K562 (cell line): ENCODE results near the gene COL4A2. TPM values are rescaled to one million over a fixed set of nuclear protein-coding genes. Genes with fewer than 3 reads are reported as not detected.

Experiments used
- ATAC-seq: fragments of 200-7000 bp; cut with Tn5 transposase; 3 replicates; pipeline ENCODE4 v1.9.1; 2020; ENCODE audit warnings: moderate library complexity
- BruUV-seq: library from RNA; stranded (reverse); fragments of 400-500 nt; replicated peaks from 2 replicates; lab custom pipeline; 2021; lab: Mats Ljungman, UMichigan
- CTCF ChIA-PET: fragments of 300-600 bp; formaldehyde crosslinking; extraction: SDS; loops from one replicate; lab custom pipeline; 2021; ENCODE audit warnings: low intra/inter-chr PET ratio; lab: Yijun Ruan, JAX
- POLR2A ChIA-PET: fragments of 300-600, 350-650 bp; sonication (Branson Sonifier 250); formaldehyde crosslinking; extraction: SDS; loops from one replicate; lab custom pipeline; 2021; ENCODE audit warnings: antibody characterized with exemption, inconsistent platforms; lab: Yijun Ruan, JAX
- DNase-seq, 4 experiments: peaks; one replicate each; pipeline versions ENCODE4 v3.0.0 to v3.0.0-alpha.2; 2011 to 2018; ENCODE audit warnings: low spot score in 3 of 4, mixed read lengths in 3 of 4; ENCODE audit errors: extremely low read depth in 1 of 4
- FAIRE-seq: peaks from 2 replicates; lab custom pipeline; 2011; peaks lifted over from hg19 to GRCh38; lab: Jason Lieb, UNC
- H2AFZ ChIP-seq: 2 replicates; pipeline ENCODE4 v1.6.0; 2011; ENCODE audit warnings: low read depth, low read length, control low read depth, inconsistent platforms
- H3K27ac ChIP-seq: fragments of 200-600 bp; 3 replicates; pipeline ENCODE4 v1.8.0; 2011; ENCODE audit warnings: low read depth, mild to moderate bottlenecking, control low read depth, inconsistent platforms, low read length, moderate library complexity, mixed read lengths; ENCODE audit errors: extremely low read depth
- H3K27me3 ChIP-seq, 2 experiments: fragments of 300-600 bp in 1 of 2; 2 replicates in 1 of 2; 3 replicates in 1 of 2; pipeline versions ENCODE4 v1.6.0 to v1.8.0; 2011; ENCODE audit warnings: inconsistent platforms in 2 of 2, low read length in 2 of 2, mild to moderate bottlenecking in 1 of 2, mixed read lengths in 1 of 2, moderate library complexity in 1 of 2; ENCODE audit not compliant: control insufficient read depth in 2 of 2, insufficient read depth in 2 of 2
- H3K36me3 ChIP-seq: fragments of 300-600 bp; 3 replicates; pipeline ENCODE4 v1.8.0; 2011; ENCODE audit warnings: mild to moderate bottlenecking, low read length, inconsistent platforms; ENCODE audit not compliant: control insufficient read depth, insufficient read depth
- H3K4me1 ChIP-seq, 2 experiments: fragments of 200-600 bp in 1 of 2; replicated peaks in 1 of 2; 2 replicates in 1 of 2; 3 replicates in 1 of 2; pipeline versions ENCODE4 v1.5.1 to v1.8.0; 2011; ENCODE audit warnings: inconsistent platforms in 2 of 2, low read length in 2 of 2, mild to moderate bottlenecking in 1 of 2, mixed read lengths in 1 of 2, moderate library complexity in 1 of 2; ENCODE audit not compliant: control insufficient read depth in 2 of 2, insufficient read depth in 2 of 2
- H3K4me2 ChIP-seq: 2 replicates; pipeline ENCODE4 v1.6.1; 2011; ENCODE audit warnings: low read length, control low read depth, inconsistent platforms, mixed read lengths; ENCODE audit not compliant: insufficient read depth
- H3K4me3 ChIP-seq: fragments of 200-600 bp; sonication (generic), shearing (Covaris generic); 2 replicates; pipeline ENCODE4 v1.5.1; 2016; ENCODE audit warnings: control low read depth, inconsistent platforms
- H3K79me2 ChIP-seq: fragments of 200-600 bp; 3 replicates; pipeline ENCODE4 v1.8.0; 2011; ENCODE audit warnings: low read length, inconsistent platforms; ENCODE audit not compliant: control insufficient read depth, insufficient read depth
- H3K9ac ChIP-seq, 2 experiments: 2 replicates each; pipeline versions ENCODE4 v1.6.0 to v1.6.1; 2011; ENCODE audit warnings: low read depth in 2 of 2, low read length in 2 of 2, control low read depth in 1 of 2, inconsistent platforms in 1 of 2, mild to moderate bottlenecking in 1 of 2, mixed read lengths in 1 of 2; ENCODE audit not compliant: insufficient read depth in 1 of 2
- H3K9me1 ChIP-seq: one replicate; pipeline ENCODE4 v1.6.0; 2011; ENCODE audit warnings: inconsistent platforms, mild to moderate bottlenecking, low read length, moderate library complexity; ENCODE audit not compliant: control insufficient read depth, insufficient read depth
- H3K9me3 ChIP-seq: replicated peaks from 2 replicates; pipeline ENCODE4 v1.5.1; 2011; ENCODE audit warnings: low read depth, low read length, inconsistent platforms; ENCODE audit not compliant: control insufficient read depth, insufficient read depth
- H4K20me1 ChIP-seq: replicated peaks from 2 replicates; pipeline ENCODE4 v1.6.1; 2011; ENCODE audit warnings: low read length, inconsistent platforms, mixed read lengths; ENCODE audit not compliant: control insufficient read depth, insufficient read depth
- COPS2 ChIP-seq: fragments of 450-650 bp; conservative IDR thresholded peaks from 2 replicates; pipeline ENCODE4 v1.6.1; 2016; ENCODE audit warnings: mild to moderate bottlenecking, moderate library complexity
- FOXP1 ChIP-seq: sonication (generic); formaldehyde crosslinking; IDR thresholded peaks from 2 replicates; pipeline ENCODE4 v1.8.0; 2022; ENCODE audit warnings: mild to moderate bottlenecking, missing genetic modification reagents
- HDAC3 ChIP-seq: fragments of 450-650 bp; IDR thresholded peaks from 2 replicates; pipeline ENCODE4 v1.6.1; 2018; ENCODE audit warnings: borderline replicate concordance, mild to moderate bottlenecking, moderate library complexity; ENCODE audit not compliant: partially characterized antibody
- LEF1 ChIP-seq: fragments of 450-650 bp; IDR thresholded peaks from 2 replicates; pipeline ENCODE4 v1.6.1; 2016; ENCODE audit warnings: mild to moderate bottlenecking
- U2AF1 ChIP-seq: fragments of 200-400 bp; formaldehyde crosslinking; optimal IDR thresholded peaks from 2 replicates; pipeline ENCODE3; 2017; ENCODE audit warnings: mild to moderate bottlenecking, low read depth, low read length, moderate library complexity
- ZFX ChIP-seq: sonication (generic); formaldehyde crosslinking; IDR thresholded peaks from 2 replicates; pipeline ENCODE4 v1.8.0; 2022; ENCODE audit warnings: mild to moderate bottlenecking, missing genetic modification reagents, moderate library complexity
- ZNF589 ChIP-seq: fragments of 200-800 bp; sonication (Bioruptor generic); IDR thresholded peaks from 2 replicates; pipeline ENCODE4 v1.6.1; 2016; ENCODE audit warnings: low read depth, missing genetic modification characterization, missing compliant biosample characterization
- ZNF785 ChIP-seq: fragments of 250-450 bp; sonication (Bioruptor Pico); IDR thresholded peaks from 2 replicates; pipeline ENCODE4 v1.4.0; 2020; ENCODE audit warnings: mild to moderate bottlenecking
- WGBS: fragments of 100-300 bp; shearing (Covaris generic); methylation state at CpG from one replicate; pipeline ENCODE4 v1.1.6; 2016; ENCODE audit warnings: low coverage, mixed read lengths; ENCODE audit not compliant: insufficient coverage; ENCODE audit errors: missing lambda C conversion rate; 5-methylcytosine and 5-hydroxymethylcytosine counted together
- in situ Hi-C: fragments of 300-500 bp; cut with MboI; formaldehyde crosslinking; loops from 4 replicates; pipeline ENCODE4 v1.15.0; 2018; ENCODE audit warnings: inconsistent platforms, mixed read lengths
- intact Hi-C: fragments of 100-400 bp; cut with micrococcal nuclease; formaldehyde crosslinking; loops from 2 replicates; pipeline ENCODE4 v1.14.2; 2022
- polyA plus RNA-seq, 8 experiments: library from polyadenylated mRNA; depleted of rRNA in 4 of 8; stranded (reverse) in 5 of 8; unstranded in 3 of 8; fragments of >200 nt; fragmentation: Nextera tagmentation in 2 of 8; fragmentation: Illumina TruSeq in 1 of 8; extraction: Ambion mirVana in 2 of 8; extraction: Trizol in 1 of 8; gene quantifications; 2 replicates each; pipeline versions ENCODE4 v1.2.1 to v1.2.3, GENCODE V29; 2011 to 2014; ENCODE audit warnings: inconsistent platforms in 1 of 8, missing spikeins in 1 of 8
- total RNA-seq, 7 experiments: library from RNA; depleted of rRNA in 6 of 7; stranded (reverse); fragments of >200 nt in 6 of 7; fragmentation: Illumina TruSeq in 2 of 7; extraction: Trizol in 2 of 7; gene quantifications; 2 replicates each; pipeline versions ENCODE4 v1.2.1 to v1.2.3, GENCODE V29; 2011 to 2021; ENCODE audit warnings: low replicate concordance in 1 of 7
- TF ChIP-seq, protein P1 (sequence below): fragments of 450-650 bp; formaldehyde crosslinking; IDR thresholded peaks from 2 replicates; pipeline ENCODE4 v1.4.0; 2022; ENCODE audit warnings: missing genetic modification characterization
- TF ChIP-seq, protein P2 (sequence below): fragments of 250-450 bp; sonication (Bioruptor Pico); IDR thresholded peaks from 2 replicates; pipeline ENCODE4 v1.4.0; 2020; ENCODE audit warnings: mild to moderate bottlenecking, moderate library complexity
- TF ChIP-seq, protein P3 (sequence below): sonication (generic); formaldehyde crosslinking; IDR thresholded peaks from 2 replicates; pipeline ENCODE4 v1.8.0; 2022; ENCODE audit warnings: mild to moderate bottlenecking, missing genetic modification reagents
- TF ChIP-seq, protein P4 (sequence below): fragments of 450-650 bp; formaldehyde crosslinking; IDR thresholded peaks from 2 replicates; pipeline ENCODE4 v1.4.0; 2020; ENCODE audit warnings: mild to moderate bottlenecking, mixed read lengths

COL4A2 gene
- total and polyA plus RNA-seq, 9 of the 15 experiments (the other 6 are each of a cell fraction or from before 2014, with no cell fraction given): 0.13 to 15.2 (median 8.1) TPM

DNA sequence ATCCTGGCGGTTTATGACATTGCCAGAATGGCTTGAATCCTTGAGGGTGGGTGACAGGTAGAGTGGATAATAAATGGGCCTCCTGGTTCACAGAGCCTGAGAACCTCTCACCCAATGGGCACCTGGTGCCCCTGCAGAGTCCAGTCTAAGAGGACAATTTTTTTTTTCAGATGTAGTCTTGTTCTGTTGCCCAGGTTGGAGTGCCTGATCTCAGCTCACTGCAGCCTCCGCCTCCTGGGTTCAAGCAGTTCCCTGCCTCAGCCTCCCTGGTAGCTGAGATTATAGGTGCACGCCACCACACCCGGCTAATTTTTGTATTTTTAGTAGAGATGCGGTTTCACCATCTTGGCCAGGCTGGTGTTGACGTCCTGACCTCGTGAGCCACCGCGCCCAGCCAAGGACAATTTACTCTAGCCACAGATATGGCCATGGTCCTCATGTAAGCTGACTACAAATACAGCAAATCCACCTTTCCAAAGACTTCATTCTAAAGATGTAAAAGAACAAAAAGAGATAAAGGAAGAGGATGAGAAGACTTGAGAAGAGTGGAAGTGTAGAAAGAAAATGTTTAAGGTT lies 33.0 kb downstream of the COL4A2 start:
- no peaks in the 10 kb centered on the region for H4K20me1 ChIP-seq
- TF ChIP-seq FOXP1 (CRISPR knock-in tag): no peak
- TF ChIP-seq, protein P1, sequence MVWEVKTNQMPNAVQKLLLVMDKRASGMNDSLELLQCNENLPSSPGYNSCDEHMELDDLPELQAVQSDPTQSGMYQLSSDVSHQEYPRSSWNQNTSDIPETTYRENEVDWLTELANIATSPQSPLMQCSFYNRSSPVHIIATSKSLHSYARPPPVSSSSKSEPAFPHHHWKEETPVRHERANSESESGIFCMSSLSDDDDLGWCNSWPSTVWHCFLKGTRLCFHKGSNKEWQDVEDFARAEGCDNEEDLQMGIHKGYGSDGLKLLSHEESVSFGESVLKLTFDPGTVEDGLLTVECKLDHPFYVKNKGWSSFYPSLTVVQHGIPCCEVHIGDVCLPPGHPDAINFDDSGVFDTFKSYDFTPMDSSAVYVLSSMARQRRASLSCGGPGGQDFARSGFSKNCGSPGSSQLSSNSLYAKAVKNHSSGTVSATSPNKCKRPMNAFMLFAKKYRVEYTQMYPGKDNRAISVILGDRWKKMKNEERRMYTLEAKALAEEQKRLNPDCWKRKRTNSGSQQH (CRISPR knock-in tag): no peak
- TF ChIP-seq, protein P2, sequence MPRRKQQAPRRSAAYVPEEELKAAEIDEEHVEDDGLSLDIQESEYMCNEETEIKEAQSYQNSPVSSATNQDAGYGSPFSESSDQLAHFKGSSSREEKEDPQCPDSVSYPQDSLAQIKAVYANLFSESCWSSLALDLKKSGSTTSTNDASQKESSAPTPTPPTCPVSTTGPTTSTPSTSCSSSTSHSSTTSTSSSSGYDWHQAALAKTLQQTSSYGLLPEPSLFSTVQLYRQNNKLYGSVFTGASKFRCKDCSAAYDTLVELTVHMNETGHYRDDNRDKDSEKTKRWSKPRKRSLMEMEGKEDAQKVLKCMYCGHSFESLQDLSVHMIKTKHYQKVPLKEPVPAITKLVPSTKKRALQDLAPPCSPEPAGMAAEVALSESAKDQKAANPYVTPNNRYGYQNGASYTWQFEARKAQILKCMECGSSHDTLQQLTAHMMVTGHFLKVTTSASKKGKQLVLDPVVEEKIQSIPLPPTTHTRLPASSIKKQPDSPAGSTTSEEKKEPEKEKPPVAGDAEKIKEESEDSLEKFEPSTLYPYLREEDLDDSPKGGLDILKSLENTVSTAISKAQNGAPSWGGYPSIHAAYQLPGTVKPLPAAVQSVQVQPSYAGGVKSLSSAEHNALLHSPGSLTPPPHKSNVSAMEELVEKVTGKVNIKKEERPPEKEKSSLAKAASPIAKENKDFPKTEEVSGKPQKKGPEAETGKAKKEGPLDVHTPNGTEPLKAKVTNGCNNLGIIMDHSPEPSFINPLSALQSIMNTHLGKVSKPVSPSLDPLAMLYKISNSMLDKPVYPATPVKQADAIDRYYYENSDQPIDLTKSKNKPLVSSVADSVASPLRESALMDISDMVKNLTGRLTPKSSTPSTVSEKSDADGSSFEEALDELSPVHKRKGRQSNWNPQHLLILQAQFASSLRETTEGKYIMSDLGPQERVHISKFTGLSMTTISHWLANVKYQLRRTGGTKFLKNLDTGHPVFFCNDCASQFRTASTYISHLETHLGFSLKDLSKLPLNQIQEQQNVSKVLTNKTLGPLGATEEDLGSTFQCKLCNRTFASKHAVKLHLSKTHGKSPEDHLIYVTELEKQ: no peak
- no peak for TF ChIP-seq U2AF1
- no peak for TF ChIP-seq LEF1
- TF ChIP-seq COPS2: no peak
- TF ChIP-seq, protein P3, sequence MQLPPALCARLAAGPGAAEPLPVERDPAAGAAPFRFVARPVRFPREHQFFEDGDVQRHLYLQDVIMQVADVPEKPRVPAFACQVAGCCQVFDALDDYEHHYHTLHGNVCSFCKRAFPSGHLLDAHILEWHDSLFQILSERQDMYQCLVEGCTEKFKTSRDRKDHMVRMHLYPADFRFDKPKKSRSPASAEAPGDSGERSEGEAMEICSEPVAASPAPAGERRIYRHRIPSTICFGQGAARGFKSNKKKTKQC (CRISPR knock-in tag): no peak
- no peak for TF ChIP-seq ZNF589 (CRISPR knock-in tag)
- TF ChIP-seq, protein P4, sequence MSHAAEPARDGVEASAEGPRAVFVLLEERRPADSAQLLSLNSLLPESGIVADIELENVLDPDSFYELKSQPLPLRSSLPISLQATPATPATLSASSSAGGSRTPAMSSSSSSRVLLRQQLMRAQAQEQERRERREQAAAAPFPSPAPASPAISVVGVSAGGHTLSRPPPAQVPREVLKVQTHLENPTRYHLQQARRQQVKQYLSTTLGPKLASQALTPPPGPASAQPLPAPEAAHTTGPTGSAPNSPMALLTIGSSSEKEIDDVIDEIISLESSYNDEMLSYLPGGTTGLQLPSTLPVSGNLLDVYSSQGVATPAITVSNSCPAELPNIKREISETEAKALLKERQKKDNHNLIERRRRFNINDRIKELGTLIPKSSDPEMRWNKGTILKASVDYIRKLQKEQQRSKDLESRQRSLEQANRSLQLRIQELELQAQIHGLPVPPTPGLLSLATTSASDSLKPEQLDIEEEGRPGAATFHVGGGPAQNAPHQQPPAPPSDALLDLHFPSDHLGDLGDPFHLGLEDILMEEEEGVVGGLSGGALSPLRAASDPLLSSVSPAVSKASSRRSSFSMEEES (CRISPR knock-in tag): no peak
- no peak for TF ChIP-seq ZNF785 (CRISPR knock-in tag)
- TF ChIP-seq ZFX (CRISPR knock-in tag): no peak
- no peak for TF ChIP-seq HDAC3
- ATAC-seq: no peak
- H2AFZ ChIP-seq: no peak overlapping the region
- no peaks in the 10 kb centered on the region for H3K9me1 ChIP-seq
- no peaks in the 10 kb centered on the region for H3K4me1 ChIP-seq
- FAIRE-seq: no peak
- CTCF ChIA-PET: no interaction called here
- DNase-seq: no peak
- no peak overlapping the region for H3K27ac ChIP-seq
- POLR2A ChIA-PET: no interaction called here
- WGBS: 3% methylated on average over 5 of the region's 9 CpGs
- no peaks in the 10 kb centered on the region for H3K9me3 ChIP-seq
- H3K4me3 ChIP-seq: no peak overlapping the region
- no peak overlapping the region for H3K9ac ChIP-seq
- no peaks in the 10 kb centered on the region for H3K36me3 ChIP-seq
- in situ Hi-C loops (no loop called here), intact Hi-C loops (no loop called here)
- H3K79me2 ChIP-seq: no peaks in the 10 kb centered on the region
- H3K4me2 ChIP-seq: no peak overlapping the region
- BruUV-seq: no TSS peak
- H3K27me3 ChIP-seq: peaks cover 0 to 31% of the 10 kb centered on the region in 2 experiments; a peak in 4 of 5 replicates
